Smooth muscle cell (in vitro differentiated cells): Measurements from ENCODE around the gene ARHGAP18. TPM values are rescaled to one million over a fixed set of nuclear protein-coding genes. Genes with fewer than 3 reads are reported as not detected.
A peak's percentile ranks its signal among the peaks of the same experiment; 100 is the strongest.
"Not testable (repeated sequence)": the region's sequence is repeated elsewhere in the genome, so short reads cannot be mapped to it uniquely, and the experiment has no call there.

Experiments used
- DNase-seq: peaks from one replicate; lab custom pipeline; 2025; ENCODE audit not compliant: unreplicated experiment; lab: John Stamatoyannopoulos, UW
- H2AFZ ChIP-seq: fragments of 200-600 bp; sonication (generic); 2 replicates; pipeline ENCODE4 v1.6.0; 2016; ENCODE audit warnings: antibody characterized with exemption, low read depth, mild to moderate bottlenecking
- H3F3A ChIP-seq: fragments of 200-600 bp; sonication (generic); 2 replicates; pipeline ENCODE4 v1.6.0; 2017; ENCODE audit warnings: antibody characterized with exemption, low read depth
- H3K27ac ChIP-seq: fragments of 200-600 bp; sonication (generic); 2 replicates; pipeline ENCODE4 v1.5.1; 2016; ENCODE audit warnings: low read depth, mild to moderate bottlenecking
- H3K27me3 ChIP-seq: fragments of 200-600 bp; sonication (generic); 2 replicates; pipeline ENCODE4 v1.6.1; 2016; ENCODE audit warnings: low read depth, mild to moderate bottlenecking
- H3K36me3 ChIP-seq: fragments of 200-600 bp; sonication (generic); 2 replicates; pipeline ENCODE4 v1.5.1; 2016; ENCODE audit warnings: low read depth
- H3K4me1 ChIP-seq: fragments of 200-600 bp; sonication (generic); 2 replicates; pipeline ENCODE4 v1.5.1; 2016; ENCODE audit warnings: low read depth
- H3K4me2 ChIP-seq: fragments of 200-600 bp; sonication (generic); 2 replicates; pipeline ENCODE4 v1.6.0; 2016; ENCODE audit warnings: mild to moderate bottlenecking
- H3K4me3 ChIP-seq: fragments of 200-600 bp; sonication (generic); 2 replicates; pipeline ENCODE4 v1.5.1; 2016; ENCODE audit warnings: mild to moderate bottlenecking
- H3K79me2 ChIP-seq: fragments of 200-600 bp; sonication (generic); 2 replicates; pipeline ENCODE4 v1.6.0; 2016; ENCODE audit warnings: low read depth, mild to moderate bottlenecking
- H3K9ac ChIP-seq: fragments of 200-600 bp; sonication (generic); 2 replicates; pipeline ENCODE4 v1.6.0; 2016; ENCODE audit warnings: low read depth
- H3K9me3 ChIP-seq: fragments of 200-600 bp; sonication (generic); replicated peaks from 2 replicates; pipeline ENCODE4 v1.5.1; 2016; ENCODE audit warnings: low read depth
- H4K20me1 ChIP-seq: fragments of 200-600 bp; sonication (generic); 2 replicates; pipeline ENCODE4 v1.6.0; 2016; ENCODE audit warnings: low read depth
- WGBS: methylation state at CpG from one replicate; pipeline ENCODE4 v1.1.7; 2016; ENCODE audit warnings: low lambda C conversion rate; 5-methylcytosine and 5-hydroxymethylcytosine counted together
- polyA plus RNA-seq: library from polyadenylated mRNA; unstranded; fragments of >200 nt; fragmentation: Nextera tagmentation; extraction: Ambion mirVana; gene quantifications from 2 replicates; pipeline ENCODE4 v1.2.1, GENCODE V29; 2016
- total RNA-seq: library from RNA; depleted of rRNA; stranded (reverse); fragments of >200 nt; gene quantifications from 2 replicates; pipeline ENCODE4 v1.2.3, GENCODE V29; 2014
- TF ChIP-seq, protein P1 (sequence below): fragments of 200-600 bp; sonication (generic); IDR thresholded peaks from 2 replicates; pipeline ENCODE4 v1.5.1; 2017; ENCODE audit warnings: borderline replicate concordance, mild to moderate bottlenecking, antibody characterized with exemption; ENCODE audit not compliant: insufficient read depth, poor library complexity, severe bottlenecking

Gene ARHGAP18
- total and polyA plus RNA-seq, 2 experiments from 2014 or later: 3.2 to 9.6 TPM

- no peak overlapping the region for H3K4me3 ChIP-seq
- no peaks in the 10 kb centered on the region for H3K4me1 ChIP-seq
- no peaks in the 10 kb centered on the region for H3K36me3 ChIP-seq
- no peaks in the 10 kb centered on the region for H3F3A ChIP-seq
- no peaks in the 10 kb centered on the region for H3K9me3 ChIP-seq
- WGBS: 92% methylated on average over 4 of the region's 4 CpGs
- no peaks in the 10 kb centered on the region for H3K27me3 ChIP-seq
- H3K9ac ChIP-seq: no peak overlapping the region
- no peak overlapping the region for H3K27ac ChIP-seq
- H2AFZ ChIP-seq: no peak overlapping the region
- no peaks in the 10 kb centered on the region for H3K79me2 ChIP-seq
- no peaks in the 10 kb centered on the region for H4K20me1 ChIP-seq
- no peak overlapping the region for H3K4me2 ChIP-seq
- TF ChIP-seq, protein P1, sequence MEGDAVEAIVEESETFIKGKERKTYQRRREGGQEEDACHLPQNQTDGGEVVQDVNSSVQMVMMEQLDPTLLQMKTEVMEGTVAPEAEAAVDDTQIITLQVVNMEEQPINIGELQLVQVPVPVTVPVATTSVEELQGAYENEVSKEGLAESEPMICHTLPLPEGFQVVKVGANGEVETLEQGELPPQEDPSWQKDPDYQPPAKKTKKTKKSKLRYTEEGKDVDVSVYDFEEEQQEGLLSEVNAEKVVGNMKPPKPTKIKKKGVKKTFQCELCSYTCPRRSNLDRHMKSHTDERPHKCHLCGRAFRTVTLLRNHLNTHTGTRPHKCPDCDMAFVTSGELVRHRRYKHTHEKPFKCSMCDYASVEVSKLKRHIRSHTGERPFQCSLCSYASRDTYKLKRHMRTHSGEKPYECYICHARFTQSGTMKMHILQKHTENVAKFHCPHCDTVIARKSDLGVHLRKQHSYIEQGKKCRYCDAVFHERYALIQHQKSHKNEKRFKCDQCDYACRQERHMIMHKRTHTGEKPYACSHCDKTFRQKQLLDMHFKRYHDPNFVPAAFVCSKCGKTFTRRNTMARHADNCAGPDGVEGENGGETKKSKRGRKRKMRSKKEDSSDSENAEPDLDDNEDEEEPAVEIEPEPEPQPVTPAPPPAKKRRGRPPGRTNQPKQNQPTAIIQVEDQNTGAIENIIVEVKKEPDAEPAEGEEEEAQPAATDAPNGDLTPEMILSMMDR: no peak
- DNase-seq: no peak
Observed at GRCh38 chr6:129576456-129576855, 133.5 kb downstream of the ARHGAP18 start.

DNA sequence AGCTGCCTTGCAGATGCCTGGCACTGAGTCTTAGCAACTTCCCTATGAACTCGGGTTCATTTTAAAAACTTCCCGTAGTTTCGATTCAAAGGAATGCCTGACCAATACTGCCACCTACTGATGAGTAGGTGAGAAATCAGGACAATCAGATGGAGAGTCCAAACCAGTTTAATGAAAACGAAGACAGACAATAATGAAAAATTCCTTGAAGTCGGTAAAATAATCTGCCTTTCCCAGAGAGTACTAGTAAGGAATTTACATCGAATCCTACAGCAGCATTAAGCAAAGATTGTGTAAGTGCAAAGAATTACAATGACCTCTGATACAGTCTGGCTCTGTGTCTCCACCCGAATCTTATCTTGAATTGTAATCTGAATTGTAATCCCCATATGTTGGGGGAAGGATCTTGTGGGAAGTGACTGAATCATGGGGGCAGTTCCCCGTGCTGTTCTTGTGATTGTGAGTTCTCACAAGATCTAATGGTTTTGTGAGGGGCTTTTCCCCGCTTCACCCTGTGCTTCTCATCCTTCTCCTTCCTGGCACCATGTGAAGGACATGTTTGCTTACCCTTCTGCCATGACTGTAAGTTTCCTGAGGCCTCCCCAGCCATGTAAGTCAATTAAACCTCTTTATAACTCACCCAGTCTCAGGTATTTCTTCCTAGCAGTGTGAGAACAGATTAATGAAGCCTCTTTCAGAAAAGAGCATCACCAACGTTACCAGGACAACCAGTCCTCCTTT is 134.4 kb downstream of the ARHGAP18 start:
- H3K36me3 ChIP-seq: no peaks in the 10 kb centered on the region
- H3K9ac ChIP-seq: no peak overlapping the region
- no peak for DNase-seq
- H3K27ac ChIP-seq: peak overlapping the region; percentile 10
- peak overlapping the region; percentile 32 for H3K4me3 ChIP-seq
- no peaks in the 10 kb centered on the region for H3K79me2 ChIP-seq
- peak overlapping the region; percentile 65 for H2AFZ ChIP-seq
- no peaks in the 10 kb centered on the region for H3K9me3 ChIP-seq
- H3K4me2 ChIP-seq: peak overlapping the region; percentile 81
- TF ChIP-seq, protein P1: peak; percentile 78
- no peaks in the 10 kb centered on the region for H3F3A ChIP-seq
- 24% methylated on average over 10 of the region's 10 CpGs for WGBS
- no peaks in the 10 kb centered on the region for H3K4me1 ChIP-seq
- H4K20me1 ChIP-seq: no peaks in the 10 kb centered on the region
- H3K27me3 ChIP-seq: no peaks in the 10 kb centered on the region

DNA sequence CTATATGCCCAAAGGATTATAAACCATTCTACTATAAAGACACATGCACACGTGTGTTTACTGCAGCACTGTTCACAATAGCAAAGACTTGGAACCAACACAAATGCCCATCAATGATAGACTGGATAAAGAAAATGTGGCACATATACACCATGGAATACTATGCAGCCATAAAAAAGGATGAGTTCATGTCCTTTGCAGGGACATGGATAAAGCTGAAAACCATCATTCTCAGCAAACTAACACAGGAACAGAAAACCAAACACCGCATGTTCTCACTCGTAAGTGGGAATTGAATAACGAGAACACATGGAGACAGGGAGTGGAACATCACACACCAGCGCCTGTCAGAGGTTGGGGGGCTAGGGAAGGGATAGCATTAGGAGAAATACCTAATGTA is 135.4 kb downstream of the ARHGAP18 start:
- not testable (repeated sequence) for H3K36me3 ChIP-seq, DNase-seq, H3K4me3 ChIP-seq, H3F3A ChIP-seq, H3K27ac ChIP-seq, H4K20me1 ChIP-seq, H3K4me1 ChIP-seq, H3K9ac ChIP-seq, H3K27me3 ChIP-seq, H2AFZ ChIP-seq, H3K79me2 ChIP-seq, H3K9me3 ChIP-seq, H3K4me2 ChIP-seq
- 98% methylated on average over 5 of the region's 5 CpGs for WGBS

DNA sequence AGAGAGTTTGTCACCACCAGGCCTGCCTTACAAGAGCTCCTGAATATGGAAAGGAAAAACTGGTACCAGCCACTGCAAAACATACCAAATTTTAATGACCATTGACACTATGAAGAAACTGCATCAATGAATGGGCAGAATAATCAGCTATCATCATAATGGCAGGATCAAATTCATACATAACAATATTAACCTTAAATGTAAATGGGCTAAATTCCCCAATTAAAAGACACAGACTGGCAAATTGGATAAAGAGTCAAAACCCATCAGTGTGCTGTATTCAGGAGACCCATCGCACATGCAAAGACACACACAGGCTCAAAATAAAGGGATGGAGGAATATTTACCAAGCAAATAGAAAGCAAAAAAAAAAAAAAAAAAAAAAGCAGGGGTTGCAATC is 139.0 kb downstream of the ARHGAP18 start:
- H3K79me2 ChIP-seq, H3K27ac ChIP-seq, H3K4me3 ChIP-seq, H3K27me3 ChIP-seq, H3K9me3 ChIP-seq, H3F3A ChIP-seq, H2AFZ ChIP-seq, H3K4me1 ChIP-seq, H3K9ac ChIP-seq, H3K4me2 ChIP-seq, H3K36me3 ChIP-seq, H4K20me1 ChIP-seq, DNase-seq: not testable (repeated sequence)
- 95% methylated on average over 1 of the region's 1 CpG for WGBS
